Nucleus accumbens (tissue), 56 donors: ENCODE results near the gene POLR1G.
A peak's percentile ranks its signal among the peaks of the same experiment; 100 is the strongest.

ENCODE experiments used
- DNase-seq, 56 donors: peaks; one replicate each; lab custom pipeline; 2025; lab: John Stamatoyannopoulos, UW

Gene POLR1G

GRCh38 chr19:45442778-45443461, 36.5 kb downstream of the POLR1G start:
- peak in 7 of 56 donors; percentile 8 to 32 (median 22) for DNase-seq

- DNase-seq: peak in 51 of 56 donors; percentile 12 to 94 (median 58)
Observed at GRCh38 chr19:45443462-45444317, 37.2 kb downstream of the POLR1G start.

- DNase-seq: peak in 55 of 56 donors; percentile 18 to 96 (median 78)
Observed at GRCh38 chr19:45444318-45445041, 38.0 kb downstream of the POLR1G start.

DNA sequence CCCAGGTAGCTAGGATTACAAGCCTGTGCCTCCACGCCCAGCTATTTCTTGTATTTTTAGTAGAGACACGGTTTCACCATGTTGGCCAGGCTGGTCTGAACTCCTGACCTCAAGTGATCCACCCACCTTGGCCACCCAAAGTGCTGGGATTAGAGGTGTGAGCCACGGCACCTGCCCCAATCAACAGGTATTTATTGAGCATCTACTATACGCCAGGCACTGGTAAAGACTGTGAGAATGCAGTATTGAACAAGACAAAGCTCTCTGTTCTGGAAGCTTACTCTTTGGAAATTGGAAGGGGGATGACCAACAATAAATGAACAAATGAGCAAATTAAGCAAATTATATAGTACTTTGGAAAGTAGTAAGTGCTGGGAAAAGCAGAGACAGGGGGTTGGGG, 38.7 kb downstream of the POLR1G start:
- no peak for DNase-seq

- DNase-seq: no peak
Observed at GRCh38 chr19:45446295-45446694, 39.9 kb downstream of the POLR1G start.

GRCh38 chr19:45446944-45447343, 40.5 kb downstream of the POLR1G start:
- DNase-seq: no peak

DNA sequence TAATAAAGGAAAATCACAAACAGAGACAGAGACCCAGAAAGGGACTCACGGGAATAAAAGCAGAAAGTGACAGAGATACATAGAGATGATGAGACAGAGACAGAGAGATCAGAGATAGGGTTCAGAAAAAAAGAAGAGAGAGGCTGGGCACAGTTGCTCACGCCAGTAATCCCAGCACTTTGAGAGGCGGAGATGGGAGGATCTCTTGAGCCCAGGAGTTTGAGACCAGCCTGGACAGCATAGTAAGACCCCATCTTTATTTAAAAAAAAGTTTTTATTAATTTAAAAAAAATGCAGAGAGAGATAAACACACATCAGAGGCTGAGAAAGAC, 41.9 kb downstream of the POLR1G start:
- no peak for DNase-seq

DNA sequence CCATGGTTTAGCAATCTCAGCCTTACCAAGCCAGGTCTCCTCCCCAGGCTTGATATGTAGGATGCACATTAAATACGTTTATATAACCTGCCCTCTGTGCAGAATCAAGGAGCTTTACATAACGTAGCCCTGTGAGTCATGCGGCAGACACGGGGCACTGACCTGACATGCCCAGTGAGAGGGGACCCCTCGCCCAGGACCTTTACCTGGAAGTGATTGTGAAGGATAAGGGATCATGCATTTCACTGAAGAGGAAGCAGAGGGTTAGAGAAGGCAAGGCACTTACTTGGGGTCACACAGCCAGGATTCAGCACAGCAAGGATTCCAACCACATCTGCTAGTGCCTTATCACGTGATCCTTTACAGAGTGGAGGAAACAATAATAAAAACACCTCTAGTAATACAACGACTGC, 42.4 kb downstream of the POLR1G start:
- DNase-seq: peak in 11 of 56 donors; percentile 3 to 38 (median 23)

- DNase-seq: no peak
Observed at GRCh38 chr19:45450012-45450333, 43.5 kb downstream of the POLR1G start.

DNA sequence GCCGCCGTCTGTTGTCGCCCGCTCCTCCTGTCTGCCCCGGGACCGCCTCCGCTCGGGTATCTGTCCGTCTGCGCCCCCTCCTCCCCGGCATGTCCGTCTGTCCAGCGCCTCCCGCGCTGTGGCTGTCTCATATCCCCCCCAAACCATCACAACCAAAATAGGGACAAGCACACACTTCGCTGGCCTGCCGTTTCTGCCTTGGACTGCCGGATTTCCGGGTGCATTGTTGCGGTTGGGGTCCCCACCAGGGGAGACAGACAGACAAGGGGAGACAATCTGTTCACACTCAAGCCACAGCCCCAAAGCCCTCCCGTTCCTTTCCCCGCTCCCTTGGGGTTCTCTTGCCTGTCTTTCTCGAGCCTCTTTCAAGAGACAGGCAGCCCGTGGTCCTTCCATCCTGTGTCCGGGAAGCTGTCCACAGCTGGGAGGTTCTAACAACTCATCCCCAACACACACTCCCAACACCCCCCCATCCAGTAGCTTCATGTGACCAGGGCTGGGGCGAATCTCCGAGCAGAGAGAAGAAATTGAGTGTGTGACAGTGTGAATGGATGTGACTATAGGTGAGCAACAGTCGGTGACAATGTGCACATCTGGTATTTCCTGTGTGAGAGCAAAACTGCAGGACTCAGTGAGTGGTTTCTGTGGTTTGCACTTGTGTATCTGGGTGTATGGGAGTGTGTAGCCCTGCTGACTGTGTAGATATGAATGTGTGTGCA, 44.8 kb downstream of the POLR1G start:
- peak in 8 of 56 donors; percentile 23 to 52 (median 40) for DNase-seq

DNA sequence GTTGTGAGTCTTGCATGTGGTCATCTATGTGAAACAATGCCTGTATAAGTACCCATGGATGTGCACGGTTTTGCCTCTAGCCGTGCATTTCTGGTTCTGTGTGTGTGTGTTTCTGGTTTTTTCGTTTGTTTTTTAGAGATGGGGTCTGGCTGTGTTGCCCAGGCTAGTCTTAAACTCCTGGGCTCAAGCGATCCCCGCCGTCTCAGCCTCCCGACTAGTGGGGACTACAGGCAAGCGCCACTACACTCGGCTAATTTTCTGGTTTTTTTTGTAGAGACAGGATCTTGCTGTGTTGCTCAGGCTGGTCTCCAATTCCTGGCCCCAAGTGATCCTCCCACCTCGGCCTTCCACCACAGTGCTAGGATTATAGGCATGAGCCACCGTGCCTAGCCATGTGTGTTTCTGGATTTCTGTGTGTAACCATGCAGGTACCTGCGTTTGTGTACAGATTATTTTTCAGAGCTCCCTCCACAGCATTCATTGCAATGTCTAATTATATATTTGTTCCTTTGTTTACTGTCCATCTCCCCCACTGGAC, 45.5 kb downstream of the POLR1G start:
- no peak for DNase-seq

DNA sequence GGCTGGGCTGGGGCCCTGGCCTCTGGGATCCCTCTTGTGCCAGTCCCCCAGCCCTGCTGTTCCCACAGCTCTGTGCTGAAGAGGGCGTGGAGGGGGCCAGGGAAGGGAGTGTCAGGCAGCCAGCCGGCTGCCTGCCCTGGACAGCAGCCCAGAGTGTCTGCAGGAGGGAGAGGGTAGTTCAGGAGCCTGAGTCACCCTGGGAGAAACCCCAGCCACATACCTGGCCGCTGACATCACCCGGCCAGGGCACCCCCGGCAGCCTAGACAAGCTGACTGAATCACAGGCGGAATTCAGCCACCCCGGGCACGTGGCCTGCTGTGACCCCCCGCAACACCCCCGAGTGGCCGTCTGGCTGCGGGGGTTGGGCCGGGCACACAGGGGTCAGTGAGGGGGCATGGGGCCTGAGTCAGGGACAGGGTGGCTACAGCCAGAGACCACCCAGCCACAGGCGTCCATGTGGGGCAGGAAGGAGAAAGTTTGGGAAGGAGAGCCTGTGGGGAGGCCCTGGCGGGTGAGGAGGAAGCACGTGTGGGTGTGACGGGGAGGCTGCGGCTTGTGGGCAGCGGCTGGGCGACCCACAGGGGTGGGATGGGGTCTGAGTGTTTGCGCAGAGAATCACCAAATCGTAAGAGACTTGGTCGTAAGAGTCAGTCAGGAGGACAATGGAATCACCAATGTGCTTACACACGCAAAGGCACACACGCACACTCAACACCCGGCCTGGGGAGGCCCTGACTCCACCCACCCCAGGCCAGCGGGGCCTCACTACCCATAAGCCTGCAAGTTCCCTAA, 49.5 kb downstream of the POLR1G start:
- peak in 7 of 56 donors; percentile 2 to 49 (median 34) for DNase-seq

- DNase-seq: no peak
Observed at GRCh38 chr19:45456500-45456815, 50.0 kb downstream of the POLR1G start.

DNA sequence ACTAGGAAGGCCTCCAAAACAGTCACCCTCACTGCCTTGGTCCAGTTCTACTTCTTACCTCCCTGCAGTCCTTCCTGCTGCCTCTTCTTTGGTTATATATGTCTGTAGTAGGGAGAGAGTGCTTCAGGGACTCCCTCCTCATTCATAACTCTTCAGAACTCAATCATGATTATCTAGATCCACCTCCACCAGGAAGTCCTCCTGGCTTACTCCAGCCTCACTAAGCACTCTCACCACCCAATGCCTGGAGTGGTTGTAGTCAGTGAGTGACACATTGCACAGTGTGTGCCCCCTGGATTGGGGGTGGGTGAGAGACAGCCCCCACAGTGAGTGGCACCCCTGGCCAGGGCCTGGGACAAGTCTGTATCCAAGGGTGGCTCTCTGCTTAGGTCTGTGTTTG, 51.3 kb downstream of the POLR1G start:
- DNase-seq: no peak
